Renal cortical epithelial cell (primary cell): ENCODE measurements around the gene CDC20B. TPM values are rescaled to one million over a fixed set of nuclear protein-coding genes. Genes with fewer than 3 reads are reported as not detected.

Source experiments
- DNase-seq: peaks from one replicate; pipeline ENCODE4 v3.0.0-alpha.2; 2011; ENCODE audit warnings: low read depth
- total RNA-seq: library from RNA; depleted of rRNA; stranded (reverse); fragments of >200 nt; gene quantifications from 2 replicates; pipeline ENCODE4 v1.2.3, GENCODE V29; 2014

The CDC20B gene
- total RNA-seq = 0.52 TPM in 1 of 2 replicates, not detected in the other

GRCh38 chr5:55172937-55173686 is at the start of gene CDC20B:
Gene CDC20B, minus strand, starts transcription at chr5:55173177. Its CDS starts 177 bp downstream, at chr5:55173000.
- peak; percentile 34 for DNase-seq

GRCh38 chr5:55222092-55222984 is 49.4 kb upstream of the CDC20B start:
- no peak for DNase-seq

GRCh38 chr5:55220433-55221185 is 47.6 kb upstream of the CDC20B start:
- no peak for DNase-seq

- DNase-seq = no peak
Observed at GRCh38 chr5:55219770-55220169, 46.8 kb upstream of the CDC20B start.

GRCh38 chr5:55218967-55219366 is 46.0 kb upstream of the CDC20B start:
- DNase-seq = peak; percentile 50

GRCh38 chr5:55211184-55211874 is 38.4 kb upstream of the CDC20B start:
- no peak for DNase-seq

GRCh38 chr5:55205001-55205400 is 32.0 kb upstream of the CDC20B start:
- DNase-seq = no peak

GRCh38 chr5:55191165-55191564 is 18.2 kb upstream of the CDC20B start:
- peak; percentile 9 for DNase-seq

- DNase-seq = no peak
Observed at GRCh38 chr5:55188656-55189540, 15.9 kb upstream of the CDC20B start.

GRCh38 chr5:55187370-55187769 is 14.4 kb upstream of the CDC20B start:
- DNase-seq = peak; percentile 51

GRCh38 chr5:55180016-55180415 is 7.0 kb upstream of the CDC20B start:
- DNase-seq = no peak

GRCh38 chr5:55177078-55177477 is 4.1 kb upstream of the CDC20B start:
- no peak for DNase-seq

GRCh38 chr5:55176176-55176818 is 3.3 kb upstream of the CDC20B start:
- DNase-seq = no peak

GRCh38 chr5:55175781-55176175 is 2.8 kb upstream of the CDC20B start:
- no peak for DNase-seq

GRCh38 chr5:55173687-55174230 is 782 bp upstream of the CDC20B start:
- DNase-seq = no peak

GRCh38 chr5:55172051-55172899 is 702 bp downstream of the CDC20B start:
- DNase-seq = peak; percentile 84

- no peak for DNase-seq
Observed at GRCh38 chr5:55171471-55171870, 1.5 kb downstream of the CDC20B start.

GRCh38 chr5:55162666-55163065 is 10.3 kb downstream of the CDC20B start:
- no peak for DNase-seq
